Duodenal mucosa (tissue), 2 donors: ENCODE results near the gene FCER1A.

Source experiments
- H3K27ac ChIP-seq: one replicate; pipeline ENCODE4 v1.7.0; 2013; ENCODE audit warnings: low read depth, low read length
- H3K27me3 ChIP-seq, 2 donors: one replicate each; pipeline ENCODE4 v1.7.0; 2013; ENCODE audit warnings: low read length in 2 of 2, control low read depth in 1 of 2; ENCODE audit not compliant: insufficient read depth in 2 of 2, control insufficient read depth in 1 of 2
- H3K36me3 ChIP-seq, 2 donors: one replicate each; pipeline ENCODE4 v1.7.0; 2013; ENCODE audit warnings: low read length in 2 of 2, control low read depth in 1 of 2; ENCODE audit not compliant: insufficient read depth in 2 of 2, control insufficient read depth in 1 of 2
- H3K4me1 ChIP-seq, 2 donors: one replicate each; pipeline ENCODE4 v1.7.0; 2013; ENCODE audit warnings: low read length in 2 of 2, control low read depth in 1 of 2; ENCODE audit not compliant: insufficient read depth in 2 of 2, control insufficient read depth in 1 of 2
- H3K4me3 ChIP-seq, 2 donors: one replicate each; pipeline ENCODE4 v1.7.0; 2013; ENCODE audit warnings: low read length in 2 of 2, low read depth in 1 of 2
- H3K9ac ChIP-seq, 2 donors: one replicate each; pipeline ENCODE4 v1.7.0; 2013; ENCODE audit warnings: low read length in 2 of 2, low read depth in 1 of 2
- H3K9me3 ChIP-seq, 2 donors: one replicate each; pipeline ENCODE4 v1.7.0; 2013; ENCODE audit warnings: low read length in 2 of 2, control low read depth in 1 of 2; ENCODE audit not compliant: control insufficient read depth in 1 of 2

FCER1A gene

DNA sequence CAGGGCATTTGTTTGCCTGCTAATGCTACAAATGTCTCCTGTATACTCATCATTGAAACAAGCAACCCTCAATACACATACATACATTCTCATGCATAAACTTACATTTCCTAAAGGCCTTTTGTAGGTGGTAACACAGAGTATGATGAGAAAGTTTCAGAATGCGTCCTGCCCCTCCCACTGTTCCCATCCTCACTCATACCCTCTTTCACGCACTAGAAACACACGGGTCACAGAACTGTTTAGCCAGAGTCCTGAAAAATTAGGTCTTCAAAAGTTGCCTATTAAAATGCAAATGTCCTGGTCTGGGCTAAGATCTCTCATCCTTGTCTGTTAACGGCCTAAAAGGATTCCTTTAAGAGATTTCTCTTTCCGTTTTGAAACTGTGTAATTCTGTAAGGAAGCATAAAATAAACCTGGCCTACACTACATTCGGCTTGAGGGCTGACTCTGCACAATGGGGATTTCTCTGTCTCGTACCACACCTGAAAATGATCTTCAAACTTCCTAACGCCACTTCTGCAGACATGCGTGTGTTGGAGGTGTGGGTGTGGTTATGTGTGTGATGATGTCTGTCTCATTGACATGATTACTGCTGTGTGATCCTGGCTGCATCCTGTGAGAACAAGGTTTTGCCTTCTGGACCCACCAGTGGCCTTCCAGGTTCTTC is 5.3 kb upstream of the FCER1A start:
- Histone ChIP-seq H3K27ac (no peak overlapping the region), H3K9me3 (no peaks in the 10 kb centered on the region), H3K4me3 (no peak overlapping the region), H3K4me1 (no peaks in the 10 kb centered on the region), H3K27me3 (no peaks in the 10 kb centered on the region), H3K36me3 (no peaks in the 10 kb centered on the region), H3K9ac (no peak overlapping the region)

GRCh38 chr1:159300146-159300545 is 2.0 kb upstream of the FCER1A start:
- Histone ChIP-seq H3K27ac (no peak overlapping the region), H3K4me1 (no peaks in the 10 kb centered on the region), H3K27me3 (no peaks in the 10 kb centered on the region), H3K4me3 (no peak overlapping the region), H3K9me3 (no peaks in the 10 kb centered on the region), H3K9ac (no peak overlapping the region), H3K36me3 (no peaks in the 10 kb centered on the region)

DNA sequence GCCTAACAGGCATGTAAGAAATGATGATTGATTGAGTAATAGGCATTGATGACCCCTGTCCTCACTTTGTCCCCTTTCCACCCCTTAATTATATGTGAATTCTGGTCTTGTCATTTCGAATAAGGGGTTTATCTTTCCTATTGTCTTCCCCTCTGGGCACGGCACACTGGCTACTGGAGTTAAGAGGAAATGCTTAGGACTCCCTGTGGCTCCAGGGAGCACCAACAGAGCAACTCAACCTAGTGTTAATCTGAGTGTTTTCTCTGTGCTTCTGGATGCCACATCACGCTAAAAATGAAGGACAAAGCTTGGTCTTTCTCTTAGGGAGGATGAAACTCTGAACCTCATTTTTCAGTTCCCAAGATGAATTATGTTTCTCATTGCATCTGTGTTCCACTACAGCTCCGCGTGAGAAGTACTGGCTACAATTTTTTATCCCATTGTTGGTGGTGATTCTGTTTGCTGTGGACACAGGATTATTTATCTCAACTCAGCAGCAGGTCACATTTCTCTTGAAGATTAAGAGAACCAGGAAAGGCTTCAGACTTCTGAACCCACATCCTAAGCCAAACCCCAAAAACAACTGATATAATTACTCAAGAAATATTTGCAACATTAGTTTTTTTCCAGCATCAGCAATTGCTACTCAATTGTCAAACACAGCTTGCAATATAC is 5.3 kb downstream of the FCER1A start:
- no peaks in the 10 kb centered on the region for H3K36me3 ChIP-seq
- H3K9me3 ChIP-seq = no peaks in the 10 kb centered on the region
- no peak overlapping the region for H3K27ac ChIP-seq
- no peaks in the 10 kb centered on the region for H3K27me3 ChIP-seq
- H3K9ac ChIP-seq = no peak overlapping the region
- no peaks in the 10 kb centered on the region for H3K4me1 ChIP-seq
- H3K4me3 ChIP-seq = no peak overlapping the region

GRCh38 chr1:159311679-159312078 is 9.5 kb downstream of the FCER1A start:
- Histone ChIP-seq H3K36me3 (no peaks in the 10 kb centered on the region), H3K9me3 (no peaks in the 10 kb centered on the region), H3K9ac (no peak overlapping the region), H3K4me1 (no peaks in the 10 kb centered on the region), H3K27me3 (no peaks in the 10 kb centered on the region), H3K27ac (no peak overlapping the region), H3K4me3 (no peak overlapping the region)

GRCh38 chr1:159315381-159315780 is 13.2 kb downstream of the FCER1A start:
- Histone ChIP-seq H3K27me3 (no peaks in the 10 kb centered on the region), H3K4me3 (no peak overlapping the region), H3K9me3 (no peaks in the 10 kb centered on the region), H3K4me1 (no peaks in the 10 kb centered on the region), H3K27ac (no peak overlapping the region), H3K9ac (no peak overlapping the region), H3K36me3 (no peaks in the 10 kb centered on the region)

DNA sequence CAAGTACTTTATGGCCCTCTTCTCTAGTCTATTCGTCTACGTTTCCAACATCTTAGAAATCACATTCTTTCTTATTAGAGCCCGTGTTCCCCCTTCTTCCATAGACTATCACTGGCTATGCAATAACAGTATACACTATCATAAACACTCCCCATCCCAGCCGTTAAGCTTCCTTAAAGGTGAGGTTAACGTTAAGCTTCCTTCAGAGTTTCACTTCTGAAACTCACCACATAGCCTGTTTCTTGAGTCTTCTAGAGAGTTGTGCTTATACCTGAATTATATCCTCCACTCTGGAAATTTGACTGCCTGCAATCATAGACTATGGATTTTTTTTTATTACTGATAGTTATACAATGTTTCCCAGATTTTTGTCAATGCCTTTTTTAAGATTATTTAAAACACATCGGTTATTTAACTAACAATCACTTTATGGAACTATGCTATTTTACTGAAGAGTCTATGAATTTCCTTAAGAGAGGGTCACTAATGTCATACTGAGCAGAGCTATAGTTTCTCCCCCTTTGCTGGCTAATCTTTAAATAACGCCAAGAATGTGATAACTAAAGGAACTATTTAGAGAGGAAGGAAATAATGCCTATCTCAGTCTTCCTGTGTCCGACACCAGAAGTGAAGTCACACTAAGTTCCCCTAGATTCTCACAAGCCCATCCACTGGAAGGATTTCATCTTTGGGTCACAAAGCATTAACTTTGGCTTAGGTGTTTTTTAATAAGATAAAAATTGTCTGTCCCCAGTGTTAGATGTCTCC is 16.8 kb downstream of the FCER1A start:
- Histone ChIP-seq H3K4me1 (no peaks in the 10 kb centered on the region), H3K27ac (no peak overlapping the region), H3K9ac (no peak overlapping the region), H3K36me3 (no peaks in the 10 kb centered on the region), H3K27me3 (no peaks in the 10 kb centered on the region), H3K9me3 (no peaks in the 10 kb centered on the region), H3K4me3 (no peak overlapping the region)

DNA sequence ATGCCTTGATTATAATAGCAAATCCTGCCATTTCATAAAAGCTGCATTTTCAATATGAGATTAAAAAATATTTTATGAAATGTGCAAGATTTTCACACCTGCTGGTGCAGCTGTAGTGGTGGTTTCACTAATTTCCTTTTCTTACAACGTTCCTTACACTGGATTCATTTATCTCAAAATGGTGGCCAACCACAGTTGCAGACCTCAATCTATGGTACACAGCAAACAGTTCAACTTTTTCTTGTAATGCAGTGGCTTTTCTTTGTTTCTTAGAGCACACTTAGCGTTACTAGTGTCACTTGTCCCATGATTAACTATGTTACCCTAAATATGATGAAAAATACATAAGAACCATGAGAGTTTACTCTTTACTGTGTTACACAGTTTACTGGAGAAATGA is 32.7 kb downstream of the FCER1A start:
- Histone ChIP-seq H3K4me3 (no peak overlapping the region), H3K27ac (no peak overlapping the region), H3K9ac (no peak overlapping the region), H3K27me3 (no peaks in the 10 kb centered on the region), H3K4me1 (no peaks in the 10 kb centered on the region), H3K36me3 (no peaks in the 10 kb centered on the region), H3K9me3 (no peaks in the 10 kb centered on the region)

- H3K27ac ChIP-seq = no peak overlapping the region
- H3K9me3 ChIP-seq = no peaks in the 10 kb centered on the region
- H3K36me3 ChIP-seq = no peaks in the 10 kb centered on the region
- H3K27me3 ChIP-seq = no peaks in the 10 kb centered on the region
- no peaks in the 10 kb centered on the region for H3K4me1 ChIP-seq
- no peak overlapping the region for H3K4me3 ChIP-seq
- no peak overlapping the region for H3K9ac ChIP-seq
Measured at GRCh38 chr1:159338018-159338417, 35.9 kb downstream of the FCER1A start.

DNA sequence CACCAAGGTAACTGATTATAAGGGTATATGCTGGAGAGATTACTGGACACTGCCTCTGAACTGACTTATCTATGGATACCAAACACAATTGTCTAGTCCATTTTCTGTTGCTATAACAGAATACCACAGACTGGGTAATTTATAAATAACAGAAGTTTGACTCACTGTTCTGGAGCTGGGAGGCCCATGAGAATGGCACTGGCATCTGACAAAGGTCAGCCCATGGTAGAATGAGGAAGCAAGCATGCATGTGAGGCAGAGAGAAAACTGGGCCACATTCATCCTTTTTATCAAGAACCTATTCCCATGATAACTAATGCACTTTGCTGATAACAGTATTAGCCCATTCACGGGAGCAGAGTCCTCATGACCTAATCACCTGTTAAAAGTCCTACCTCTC is 37.4 kb downstream of the FCER1A start:
- Histone ChIP-seq H3K27ac (no peak overlapping the region), H3K4me3 (no peak overlapping the region), H3K4me1 (no peaks in the 10 kb centered on the region), H3K9ac (no peak overlapping the region), H3K36me3 (no peaks in the 10 kb centered on the region), H3K27me3 (no peaks in the 10 kb centered on the region), H3K9me3 (no peaks in the 10 kb centered on the region)

GRCh38 chr1:159341736-159342135 is 39.6 kb downstream of the FCER1A start:
- H3K9ac ChIP-seq = no peak overlapping the region
- no peaks in the 10 kb centered on the region for H3K36me3 ChIP-seq
- H3K4me1 ChIP-seq = no peaks in the 10 kb centered on the region
- no peaks in the 10 kb centered on the region for H3K27me3 ChIP-seq
- H3K27ac ChIP-seq = no peak overlapping the region
- H3K4me3 ChIP-seq = no peak overlapping the region
- no peaks in the 10 kb centered on the region for H3K9me3 ChIP-seq
